ENCODE results near the gene TTLL11.

DNA sequence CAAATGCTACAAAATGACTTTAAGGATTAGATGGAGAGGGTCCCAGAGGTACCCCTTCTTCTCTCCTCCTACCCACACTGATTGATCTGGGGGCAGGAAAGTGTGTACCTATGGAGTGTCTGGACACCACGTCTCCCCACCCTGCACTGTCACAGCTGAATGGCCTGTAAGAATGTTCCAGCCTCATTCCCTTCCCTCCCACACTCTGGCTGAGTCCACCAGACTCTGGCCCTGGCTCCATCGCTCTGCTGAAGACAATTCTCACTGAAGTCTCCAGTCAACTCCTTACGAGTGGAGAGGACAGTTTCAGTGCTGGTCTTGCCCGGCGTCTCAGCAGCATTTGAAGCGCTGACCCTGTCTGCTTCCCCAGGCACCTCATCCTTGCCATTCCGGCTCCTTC, 105.8 kb downstream of the TTLL11 start:
- TF ChIP-seq, protein P1, sequence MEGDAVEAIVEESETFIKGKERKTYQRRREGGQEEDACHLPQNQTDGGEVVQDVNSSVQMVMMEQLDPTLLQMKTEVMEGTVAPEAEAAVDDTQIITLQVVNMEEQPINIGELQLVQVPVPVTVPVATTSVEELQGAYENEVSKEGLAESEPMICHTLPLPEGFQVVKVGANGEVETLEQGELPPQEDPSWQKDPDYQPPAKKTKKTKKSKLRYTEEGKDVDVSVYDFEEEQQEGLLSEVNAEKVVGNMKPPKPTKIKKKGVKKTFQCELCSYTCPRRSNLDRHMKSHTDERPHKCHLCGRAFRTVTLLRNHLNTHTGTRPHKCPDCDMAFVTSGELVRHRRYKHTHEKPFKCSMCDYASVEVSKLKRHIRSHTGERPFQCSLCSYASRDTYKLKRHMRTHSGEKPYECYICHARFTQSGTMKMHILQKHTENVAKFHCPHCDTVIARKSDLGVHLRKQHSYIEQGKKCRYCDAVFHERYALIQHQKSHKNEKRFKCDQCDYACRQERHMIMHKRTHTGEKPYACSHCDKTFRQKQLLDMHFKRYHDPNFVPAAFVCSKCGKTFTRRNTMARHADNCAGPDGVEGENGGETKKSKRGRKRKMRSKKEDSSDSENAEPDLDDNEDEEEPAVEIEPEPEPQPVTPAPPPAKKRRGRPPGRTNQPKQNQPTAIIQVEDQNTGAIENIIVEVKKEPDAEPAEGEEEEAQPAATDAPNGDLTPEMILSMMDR (IDR thresholded peaks at IDR 0.05): no peak
- TF ChIP-seq EP300 (IDR thresholded peaks at IDR 0.05): no peak

All from suprapubic skin (tissue), 3 donors.